Measurements from ENCODE around the gene SLC7A8. TPM values are rescaled to one million over a fixed set of nuclear protein-coding genes. Genes with fewer than 3 reads are reported as not detected.

SLC7A8 gene
- total and polyA plus RNA-seq, 10 of the 15 experiments (the other 5 are each of a cell fraction or from before 2014, with no cell fraction given), result 0.06 to 0.28 (median 0.21) TPM; not detected in 7

DNA sequence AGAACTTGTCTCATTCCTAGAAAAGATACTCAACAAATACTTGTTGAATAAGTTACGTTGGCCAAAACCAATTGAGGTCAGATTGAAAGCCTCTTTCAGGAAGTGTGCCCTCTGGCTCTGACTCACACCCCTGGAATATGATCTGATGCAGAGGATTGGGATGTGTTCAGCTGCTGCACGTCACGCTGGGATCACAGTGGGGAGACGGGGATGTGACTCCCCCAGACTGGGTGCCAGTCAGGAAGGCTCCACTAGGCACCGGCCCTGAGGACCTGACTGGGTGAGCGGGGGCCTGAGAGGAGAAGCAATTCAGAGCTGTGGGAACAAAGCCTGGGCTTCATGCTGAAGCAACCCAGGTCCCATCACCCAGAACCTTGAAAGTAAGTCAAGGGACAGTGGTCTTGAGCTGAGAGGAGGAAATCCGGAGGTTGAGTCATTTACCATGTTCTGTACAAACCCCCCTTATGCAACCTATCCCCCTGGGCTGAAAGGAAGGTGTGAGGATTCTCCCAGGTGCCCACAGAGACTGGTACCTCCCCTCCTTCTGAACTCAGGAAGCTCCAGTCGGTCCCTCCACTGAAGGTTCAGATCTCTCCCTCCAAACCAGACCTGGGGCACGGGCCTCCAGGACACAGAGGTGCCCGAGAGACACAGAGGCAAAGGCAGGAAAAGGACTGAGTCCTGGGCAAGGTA, 68.3 kb downstream of the SLC7A8 start:
- H2AFZ ChIP-seq (ENCODE audit: control insufficient read depth, low read depth, low read length), result no peak overlapping the region
- H3K9me3 ChIP-seq (replicated peaks; ENCODE audit: control insufficient read depth, insufficient read depth, low read length), result no peaks in the 10 kb centered on the region
- ATAC-seq (no peak), DNase-seq (ENCODE audit: low read depth, low spot score) (no peak), FAIRE-seq (no peak)
- 0 out of 2 replicates have a peak, but pooled peaks have one; percentile 29 for TF ChIP-seq RUNX3 (IDR thresholded peaks at IDR 0.05; ENCODE audit: low read length)
- peak; percentile 40; the same call in 1 of the 2 replicates for TF ChIP-seq EED (IDR thresholded peaks at IDR 0.05; ENCODE audit: low read depth)
- TF ChIP-seq DPF2 (IDR thresholded peaks at IDR 0.05), result no peak
- no peak for TF ChIP-seq MXI1 (IDR thresholded peaks at IDR 0.05; ENCODE audit: low read depth, low read length)
- H4K20me1 ChIP-seq (ENCODE audit: control insufficient read depth, insufficient read depth), result no peaks in the 10 kb centered on the region
- no peak overlapping the region for H3K4me3 ChIP-seq
- peaks cover 6% of the 10 kb centered on the region for H3K4me1 ChIP-seq (ENCODE audit: control insufficient read depth, insufficient read depth, low read length)
- 36% methylated on average over 10 of the region's 10 CpGs for WGBS (ENCODE audit: insufficient coverage, insufficient replicate concordance, low lambda C conversion rate, missing lambda C conversion rate)
- no peak overlapping the region for H3K9ac ChIP-seq (ENCODE audit: control insufficient read depth, insufficient read depth, low read length)
- in situ Hi-C loops (cut with MboI) (no loop called here), intact Hi-C loops (cut with micrococcal nuclease; ENCODE audit: unreplicated experiment) (no loop called here)
- H3K36me3 ChIP-seq (ENCODE audit: control insufficient read depth in 2 of 2, insufficient read depth in 2 of 2, low read length in 1 of 2), result no peaks in the 10 kb centered on the region
- RAD21 ChIA-PET (ENCODE audit: unreplicated experiment), result no interaction called here
- SMC1A ChIA-PET (ENCODE audit: uncharacterized antibody, unreplicated experiment), result no interaction called here
- BruUV-seq (replicated peaks), result no TSS peak
- H3K27me3 ChIP-seq (replicated peaks in 1 of 2; ENCODE audit: control insufficient read depth in 2 of 2, insufficient read depth in 2 of 2, low read length in 1 of 2), result peaks cover 0 to 7% of the 10 kb centered on the region in 2 experiments; a peak in 3 of 4 replicates
- no peaks in the 10 kb centered on the region for H3K79me2 ChIP-seq (ENCODE audit: control insufficient read depth, insufficient read depth, low read length)
- POLR2A ChIA-PET, result no interaction called here
- CTCF ChIA-PET, result interaction anchor here (1.2 kb wide), 1 partner anchor 38 kb away, joined by 3 read pairs; no protein-coding TSS in a partner anchor
- H3K4me2 ChIP-seq (ENCODE audit: control insufficient read depth, insufficient read depth), result no peak overlapping the region
- no peak overlapping the region for H3K27ac ChIP-seq (ENCODE audit: control insufficient read depth, insufficient read depth)

DNA sequence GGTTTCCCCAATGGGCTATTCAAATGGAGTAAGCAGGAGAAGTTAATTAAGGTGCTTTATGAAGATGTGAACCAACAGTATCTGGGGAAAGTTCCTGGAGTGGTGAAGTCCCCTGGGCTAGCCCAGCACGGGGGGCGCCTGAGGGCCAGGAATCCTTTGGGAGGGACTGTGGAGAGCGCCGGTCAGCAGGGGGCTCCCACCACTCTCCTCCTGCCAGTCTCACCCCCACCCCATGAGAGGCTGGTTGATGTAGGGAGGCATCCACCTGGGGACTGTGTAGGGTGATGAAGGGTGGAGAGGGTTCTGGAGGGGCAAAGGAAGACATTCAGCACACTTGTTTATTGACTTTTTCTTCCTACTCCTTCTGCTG, 68.8 kb downstream of the SLC7A8 start:
- Histone ChIP-seq H3K4me3 (no peak overlapping the region), H3K4me1 (ENCODE audit: control insufficient read depth, insufficient read depth, low read length) (peaks cover under 1% of the 10 kb centered on the region), H3K27me3 (replicated peaks in 1 of 2; ENCODE audit: control insufficient read depth in 2 of 2, insufficient read depth in 2 of 2, low read length in 1 of 2) (peaks cover 0 to 7% of the 10 kb centered on the region in 2 experiments; a peak in 3 of 4 replicates), H3K9me3 (replicated peaks; ENCODE audit: control insufficient read depth, insufficient read depth, low read length) (no peaks in the 10 kb centered on the region), H3K27ac (ENCODE audit: control insufficient read depth, insufficient read depth) (no peak overlapping the region), H2AFZ (ENCODE audit: control insufficient read depth, low read depth, low read length) (no peak overlapping the region), H3K4me2 (ENCODE audit: control insufficient read depth, insufficient read depth) (no peak overlapping the region), H3K9ac (ENCODE audit: control insufficient read depth, insufficient read depth, low read length) (no peak overlapping the region), H3K79me2 (ENCODE audit: control insufficient read depth, insufficient read depth, low read length) (no peaks in the 10 kb centered on the region), H3K36me3 (ENCODE audit: control insufficient read depth in 2 of 2, insufficient read depth in 2 of 2, low read length in 1 of 2) (no peaks in the 10 kb centered on the region), H4K20me1 (ENCODE audit: control insufficient read depth, insufficient read depth) (no peaks in the 10 kb centered on the region)
- CTCF ChIA-PET, result interaction anchor here (1.2 kb wide), 1 partner anchor 38 kb away, joined by 3 read pairs; no protein-coding TSS in a partner anchor
- TF ChIP-seq MYB (IDR thresholded peaks at IDR 0.05; ENCODE audit: borderline replicate concordance, low read depth, low read length), result no peak
- no peak for ATAC-seq
- BruUV-seq (replicated peaks), result no TSS peak
- WGBS (ENCODE audit: insufficient coverage, insufficient replicate concordance, low lambda C conversion rate, missing lambda C conversion rate), result 0% methylated on average over 4 of the region's 4 CpGs
- SMC1A ChIA-PET (ENCODE audit: uncharacterized antibody, unreplicated experiment), result no interaction called here
- in situ Hi-C loops (cut with MboI) (no loop called here), intact Hi-C loops (cut with micrococcal nuclease; ENCODE audit: unreplicated experiment) (no loop called here)
- POLR2A ChIA-PET, result no interaction called here
- no peak for DNase-seq (ENCODE audit: low read depth, low spot score)
- RAD21 ChIA-PET (ENCODE audit: unreplicated experiment), result no interaction called here
- FAIRE-seq, result no peak

Data from GM12878 (cell line).